ENCODE results near the gene CCR1.
"Not testable (repeated sequence)": the region's sequence is repeated elsewhere in the genome, so short reads cannot be mapped to it uniquely, and the experiment has no call there.

The CCR1 gene

GRCh38 chr3:46168583-46169345 is 39.3 kb downstream of the CCR1 start:
- peak; percentile 70 for DNase-seq (ENCODE audit: low read depth)

GRCh38 chr3:46163556-46164041 is 44.5 kb downstream of the CCR1 start:
- no peak for DNase-seq (ENCODE audit: low read depth)

DNA sequence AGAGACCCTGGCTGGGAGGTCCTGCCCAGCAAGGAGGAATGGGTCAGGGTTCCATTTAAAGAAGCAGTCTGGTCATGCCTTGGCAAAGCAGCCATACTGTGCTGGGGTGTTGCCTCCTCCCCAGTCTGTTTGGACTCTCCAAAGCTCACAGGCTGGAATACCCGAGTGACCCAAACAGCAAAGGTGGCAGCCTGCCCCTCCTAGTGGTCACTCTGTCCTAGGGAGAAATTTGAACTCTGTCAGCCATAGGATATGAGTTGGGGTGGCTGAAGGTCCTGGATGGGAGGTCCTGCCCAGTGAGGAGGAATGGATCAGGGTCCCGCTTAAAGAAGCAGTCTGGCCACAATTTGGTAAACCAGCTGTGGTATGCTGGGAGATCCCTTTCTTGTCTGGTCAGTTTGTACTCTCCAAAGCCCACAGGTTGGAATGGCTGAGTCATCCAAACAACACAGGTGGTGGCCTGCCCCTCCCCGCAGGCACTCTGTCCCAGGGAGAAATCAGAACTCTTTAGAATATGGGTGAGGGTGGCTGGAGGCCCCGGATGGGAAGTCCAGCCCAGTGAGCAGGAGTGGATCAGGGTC is 45.0 kb downstream of the CCR1 start:
- no peak for DNase-seq (ENCODE audit: low read depth)

- not testable (repeated sequence) for DNase-seq (ENCODE audit: low read depth)
Measured at GRCh38 chr3:46157685-46158084, 50.4 kb downstream of the CCR1 start.

DNA sequence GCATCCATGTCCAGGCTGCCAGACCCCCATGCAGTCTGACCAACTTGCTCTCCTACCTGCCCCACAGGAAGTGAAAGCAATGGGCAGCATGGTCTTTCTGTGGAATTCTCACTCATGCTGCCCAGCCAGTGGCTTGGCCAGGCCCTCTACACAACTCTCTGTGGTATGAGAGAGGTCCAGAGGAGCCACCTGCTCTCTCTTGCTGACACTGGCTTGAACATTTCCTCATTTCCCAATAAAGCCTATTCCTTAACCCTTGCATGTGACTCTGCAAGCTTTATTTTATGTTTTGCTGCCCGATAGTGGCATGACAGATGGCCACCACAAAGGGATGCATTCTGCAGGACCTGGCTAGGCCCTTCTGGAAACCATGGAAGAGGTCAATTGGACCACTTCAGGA is 53.8 kb downstream of the CCR1 start:
- DNase-seq (ENCODE audit: low read depth) = no peak

Data from fibroblast of gingiva (primary cell).